ENCODE data around the gene IL5.

The IL5 gene

GRCh38 chr5:132543472-132544201 lies at the start of gene IL5:
Gene IL5, minus strand, starts transcription at chr5:132543522. Its CDS starts 44 bp downstream, at chr5:132543478.
- Histone ChIP-seq H3K9me3 (ENCODE audit: control insufficient read depth, insufficient read depth, low read length) (no peaks in the 10 kb centered on the region), H3K4me3 (ENCODE audit: low read length) (no peak within 1 kb of the TSS), H4K20me1 (ENCODE audit: control insufficient read depth, insufficient read depth, low read depth, low read length) (no peaks in the 10 kb centered on the region), H3K27ac (ENCODE audit: low read depth, low read length) (no peak within 1 kb of the TSS), H3K4me1 (ENCODE audit: control insufficient read depth, low read length) (no peaks in the 10 kb centered on the region), H3F3A (ENCODE audit: control insufficient read depth, insufficient read depth) (no peaks in the 10 kb centered on the region), H3K4me2 (ENCODE audit: low read length) (no peak within 1 kb of the TSS), H3K36me3 (ENCODE audit: control insufficient read depth, low read length) (no peaks in the 10 kb centered on the region), H3K9me2 (replicated peaks; ENCODE audit: control insufficient read depth, low read length) (no peaks in the 10 kb centered on the region), H3K27me3 (ENCODE audit: control insufficient read depth, low read length) (peaks cover 44% of the 10 kb centered on the region), H3K79me2 (ENCODE audit: control insufficient read depth, low read length) (no peaks in the 10 kb centered on the region)
- TF ChIP-seq CTCF (IDR thresholded peaks at IDR 0.05; ENCODE audit: low read depth, low read length, poor library complexity, severe bottlenecking) (no peak), EZH2phosphoT487 (IDR thresholded peaks at IDR 0.05; ENCODE audit: borderline replicate concordance, low read length) (no peak)

- Histone ChIP-seq H4K20me1 (ENCODE audit: control insufficient read depth, insufficient read depth, low read depth, low read length) (0 out of 2 replicates have a peak, but pooled peaks cover 3% of the 10 kb centered on the region), H3K27me3 (ENCODE audit: control insufficient read depth, low read length) (no peaks in the 10 kb centered on the region), H3K79me2 (ENCODE audit: control insufficient read depth, low read length) (no peaks in the 10 kb centered on the region), H3K36me3 (ENCODE audit: control insufficient read depth, low read length) (peaks cover 93% of the 10 kb centered on the region), H3K9me3 (ENCODE audit: control insufficient read depth, insufficient read depth, low read length) (no peaks in the 10 kb centered on the region), H3K9me2 (replicated peaks; ENCODE audit: control insufficient read depth, low read length) (no peaks in the 10 kb centered on the region), H3K4me3 (ENCODE audit: low read length) (no peak overlapping the region), H3K27ac (ENCODE audit: low read depth, low read length) (no peak overlapping the region), H3F3A (ENCODE audit: control insufficient read depth, insufficient read depth) (no peaks in the 10 kb centered on the region), H3K4me1 (ENCODE audit: control insufficient read depth, low read length) (no peaks in the 10 kb centered on the region), H3K4me2 (ENCODE audit: low read length) (no peak overlapping the region)
- TF ChIP-seq CTCF (IDR thresholded peaks at IDR 0.05; ENCODE audit: low read depth, low read length, poor library complexity, severe bottlenecking) (no peak), EZH2phosphoT487 (IDR thresholded peaks at IDR 0.05; ENCODE audit: borderline replicate concordance, low read length) (no peak)
Measured at GRCh38 chr5:132592521-132592920, 49.2 kb upstream of the IL5 start.

GRCh38 chr5:132591145-132591544 lies 47.8 kb upstream of the IL5 start:
- Histone ChIP-seq H3K36me3 (ENCODE audit: control insufficient read depth, low read length) (peaks cover 93% of the 10 kb centered on the region), H3K9me2 (replicated peaks; ENCODE audit: control insufficient read depth, low read length) (no peaks in the 10 kb centered on the region), H3K9me3 (ENCODE audit: control insufficient read depth, insufficient read depth, low read length) (no peaks in the 10 kb centered on the region), H3F3A (ENCODE audit: control insufficient read depth, insufficient read depth) (no peaks in the 10 kb centered on the region), H3K79me2 (ENCODE audit: control insufficient read depth, low read length) (no peaks in the 10 kb centered on the region), H3K4me2 (ENCODE audit: low read length) (no peak overlapping the region), H3K27ac (ENCODE audit: low read depth, low read length) (no peak overlapping the region), H3K27me3 (ENCODE audit: control insufficient read depth, low read length) (no peaks in the 10 kb centered on the region), H3K4me3 (ENCODE audit: low read length) (no peak overlapping the region), H3K4me1 (ENCODE audit: control insufficient read depth, low read length) (no peaks in the 10 kb centered on the region), H4K20me1 (ENCODE audit: control insufficient read depth, insufficient read depth, low read depth, low read length) (0 out of 2 replicates have a peak, but pooled peaks cover 3% of the 10 kb centered on the region)
- no peak for TF ChIP-seq EZH2phosphoT487 (IDR thresholded peaks at IDR 0.05; ENCODE audit: borderline replicate concordance, low read length)
- TF ChIP-seq CTCF (IDR thresholded peaks at IDR 0.05; ENCODE audit: low read depth, low read length, poor library complexity, severe bottlenecking), result no peak
